SK-N-MC (cell line): Measurements from ENCODE around the gene RGSL1.

Experiments
- EZH2 ChIP-seq: fragments of 200-600 bp; sonication (generic); IDR thresholded peaks from one replicate; pipeline ENCODE4 v1.6.1; 2017; ENCODE audit warnings: antibody characterized with exemption
- FOXP2 ChIP-seq: optimal IDR thresholded peaks from 2 replicates; pipeline ENCODE3; 2011; ENCODE audit warnings: mild to moderate bottlenecking, moderate library complexity; ENCODE audit not compliant: insufficient read depth; ENCODE audit errors: extremely low read length, control extremely low read depth
- POLR2AphosphoS5 ChIP-seq: IDR thresholded peaks from 2 replicates; pipeline ENCODE4 v1.6.1; 2012; ENCODE audit warnings: mild to moderate bottlenecking, low read depth, low read length, borderline replicate concordance

GRCh38 chr1:182404781-182405180 lies 45.2 kb upstream of the RGSL1 start:
- no peak for TF ChIP-seq EZH2
- no peak for TF ChIP-seq POLR2AphosphoS5
- TF ChIP-seq FOXP2: no peak
